Endodermal cell (in vitro differentiated cells): Measurements from ENCODE around the gene TLR9. TPM values are rescaled to one million over a fixed set of nuclear protein-coding genes. Genes with fewer than 3 reads are reported as not detected.
A peak's percentile ranks its signal among the peaks of the same experiment; 100 is the strongest.

Source experiments
- DNase-seq: peaks from one replicate; pipeline ENCODE4 v3.0.0-alpha.2; 2017
- H3K27ac ChIP-seq: 2 replicates; pipeline ENCODE4 v1.5.1; 2013; ENCODE audit warnings: mild to moderate bottlenecking, low read depth, low read length, moderate library complexity
- H3K27me3 ChIP-seq: 2 replicates; pipeline ENCODE4 v1.6.1; 2013; ENCODE audit warnings: mild to moderate bottlenecking, low read length, moderate library complexity; ENCODE audit not compliant: insufficient read depth, control insufficient read depth, poor library complexity, severe bottlenecking
- H3K36me3 ChIP-seq: 2 replicates; pipeline ENCODE4 v1.7.0; 2013; ENCODE audit warnings: mild to moderate bottlenecking, low read length, moderate library complexity; ENCODE audit not compliant: control insufficient read depth, insufficient read depth
- H3K4me1 ChIP-seq: one replicate; pipeline ENCODE4 v1.7.0; 2013; ENCODE audit warnings: low read length; ENCODE audit not compliant: control insufficient read depth, insufficient read depth
- H3K4me3 ChIP-seq: 2 replicates; pipeline ENCODE4 v1.5.1; 2013; ENCODE audit warnings: mild to moderate bottlenecking, low read length, moderate library complexity
- H3K9ac ChIP-seq: 2 replicates; pipeline ENCODE4 v1.6.1; 2013; ENCODE audit warnings: mild to moderate bottlenecking, low read length, moderate library complexity; ENCODE audit not compliant: poor library complexity, severe bottlenecking; ENCODE audit errors: extremely low read depth
- H3K9me3 ChIP-seq: 2 replicates; pipeline ENCODE4 v1.6.1; 2013; ENCODE audit warnings: mild to moderate bottlenecking, low read length, moderate library complexity; ENCODE audit not compliant: control insufficient read depth
- H3K27ac Mint-ChIP-seq: 2 replicates; pipeline ENCODE4 v1.8.0; 2020; ENCODE audit warnings: mixed read lengths
- H3K27me3 Mint-ChIP-seq: 2 replicates; pipeline ENCODE4 v1.8.0; 2021; ENCODE audit warnings: mild to moderate bottlenecking, mixed read lengths; ENCODE audit not compliant: insufficient read depth
- H3K36me3 Mint-ChIP-seq: 2 replicates; pipeline ENCODE4 v1.8.0; 2020; ENCODE audit warnings: low read depth, mixed read lengths
- H3K4me1 Mint-ChIP-seq: 2 replicates; pipeline ENCODE4 v1.8.0; 2020; ENCODE audit warnings: mixed read lengths
- H3K4me3 Mint-ChIP-seq: 2 replicates; pipeline ENCODE4 v1.8.0; 2020; ENCODE audit warnings: mild to moderate bottlenecking, moderate library complexity, mixed read lengths
- H3K9me3 Mint-ChIP-seq: 2 replicates; pipeline ENCODE4 v1.8.0; 2020; ENCODE audit warnings: mild to moderate bottlenecking, mixed read lengths
- CTCF ChIP-seq: fragments of 200-600 bp; sonication (generic); conservative IDR thresholded peaks from 2 replicates; pipeline ENCODE4 v1.5.0; 2021; ENCODE audit warnings: antibody characterized with exemption, mild to moderate bottlenecking
- WGBS, 2 experiments: methylation state at CpG; one replicate each; pipeline versions ENCODE4 v1.1.5 to v1.1.7; 2013; ENCODE audit warnings: missing lambda C conversion rate in 2 of 2, mixed read lengths in 1 of 2; ENCODE audit not compliant: insufficient coverage in 1 of 2, insufficient read length in 1 of 2; 5-methylcytosine and 5-hydroxymethylcytosine counted together
- total RNA-seq, 2 donors: library from RNA; stranded (reverse); fragmentation: NEBNext Ultra II Directional in 1 of 2; extraction: Animal tissue kit (Norgen Biotek cat#: 25700) in 1 of 2; gene quantifications; 2 replicates in 1 of 2; 3 replicates in 1 of 2; pipeline ENCODE4 v1.2.1, GENCODE V29; 2021

TLR9 gene
- total RNA-seq, 2 donors from 2014 or later, result 0.11 TPM; not detected in 1

GRCh38 chr3:52242039-52242438 lies 16.6 kb upstream of the TLR9 start:
- Histone ChIP-seq H3K36me3 (no peaks in the 10 kb centered on the region), H3K27me3 (peaks cover 19% of the 10 kb centered on the region), H3K9ac (no peak overlapping the region), H3K27ac (no peak overlapping the region), H3K4me1 (peaks cover 4% of the 10 kb centered on the region), H3K4me3 (no peak overlapping the region), H3K9me3 (no peaks in the 10 kb centered on the region)
- no peak for TF ChIP-seq CTCF
- Mint-ChIP-seq H3K4me3 (no peak overlapping the region), H3K36me3 (no peaks in the 10 kb centered on the region), H3K9me3 (peaks cover 2% of the 10 kb centered on the region), H3K4me1 (peaks cover 24% of the 10 kb centered on the region), H3K27me3 (peaks cover 34% of the 10 kb centered on the region), H3K27ac (no peak overlapping the region)
- DNase-seq, result no peak
- 64 to 82% methylated on average over 1 of the region's 1 CpG for WGBS, 2 experiments

- no peak overlapping the region for H3K4me3 Mint-ChIP-seq
- H3K9ac ChIP-seq, result no peak overlapping the region
- no peak overlapping the region for H3K27ac Mint-ChIP-seq
- peak overlapping the region; percentile 30 for H3K27ac ChIP-seq
- H3K4me1 ChIP-seq, result peaks cover 4% of the 10 kb centered on the region
- H3K27me3 Mint-ChIP-seq, result peaks cover 23% of the 10 kb centered on the region
- peaks cover 2% of the 10 kb centered on the region for H3K9me3 Mint-ChIP-seq
- no peak for DNase-seq
- H3K4me3 ChIP-seq, result no peak overlapping the region
- peaks cover 15% of the 10 kb centered on the region for H3K27me3 ChIP-seq
- H3K9me3 ChIP-seq, result no peaks in the 10 kb centered on the region
- 95% methylated on average over 4 of the region's 4 CpGs for WGBS, 2 experiments
- no peak for TF ChIP-seq CTCF
- H3K36me3 ChIP-seq, result no peaks in the 10 kb centered on the region
- no peaks in the 10 kb centered on the region for H3K36me3 Mint-ChIP-seq
- H3K4me1 Mint-ChIP-seq, result peaks cover 24% of the 10 kb centered on the region
These were observed 15.5 kb upstream of the TLR9 start for GRCh38 chr3:52240886-52241370.

GRCh38 chr3:52240059-52240885 lies 14.8 kb upstream of the TLR9 start:
- peaks cover 24% of the 10 kb centered on the region for H3K4me1 Mint-ChIP-seq

More at GRCh38 chr3:52240059-52240885, 14.8 kb upstream of the TLR9 start:
- H3K36me3 ChIP-seq, result no peaks in the 10 kb centered on the region
- peaks cover 2% of the 10 kb centered on the region for H3K9me3 Mint-ChIP-seq
- peak overlapping the region; percentile 89 for H3K4me3 Mint-ChIP-seq
- no peak for TF ChIP-seq CTCF
- no peak overlapping the region for H3K9ac ChIP-seq
- peak overlapping the region; percentile 26 for H3K27ac Mint-ChIP-seq
- peaks cover 21% of the 10 kb centered on the region for H3K27me3 Mint-ChIP-seq
- peaks cover 13% of the 10 kb centered on the region for H3K27me3 ChIP-seq
- H3K4me1 ChIP-seq, result peaks cover 4% of the 10 kb centered on the region
- H3K9me3 ChIP-seq, result no peaks in the 10 kb centered on the region
- no peaks in the 10 kb centered on the region for H3K36me3 Mint-ChIP-seq
- peak overlapping the region; percentile 97 for H3K4me3 ChIP-seq
- peak overlapping the region; percentile 56 for H3K27ac ChIP-seq
- DNase-seq, result no peak
- 90 to 100% methylated on average over 1 of the region's 1 CpG for WGBS, 2 experiments
